Liver (tissue), 9 donors: ENCODE data around the gene LRPPRC. TPM values are rescaled to one million over a fixed set of nuclear protein-coding genes. Genes with fewer than 3 reads are reported as not detected.

Experiments used
- DNase-seq: peaks from one replicate; pipeline ENCODE4 v3.0.0-alpha.2; 2017; ENCODE audit warnings: low spot score
- H3K27ac ChIP-seq, 2 donors: one replicate each; pipeline ENCODE4 v1.7.0; 2013; ENCODE audit warnings: inconsistent platforms in 2 of 2, low read length in 2 of 2, control low read depth in 1 of 2, low read depth in 1 of 2, mild to moderate bottlenecking in 1 of 2
- H3K27me3 ChIP-seq, 4 donors: one replicate each; pipeline versions ENCODE4 v1.6.1 to v1.7.0; 2013; ENCODE audit warnings: low read length in 3 of 4, inconsistent platforms in 1 of 4, mild to moderate bottlenecking in 1 of 4, moderate library complexity in 1 of 4; ENCODE audit not compliant: control insufficient read depth in 4 of 4, insufficient read depth in 4 of 4
- H3K36me3 ChIP-seq, 4 donors: one replicate each; pipeline versions ENCODE4 v1.6.1 to v1.7.0; 2013; ENCODE audit warnings: low read length in 3 of 4, mild to moderate bottlenecking in 3 of 4, low read depth in 1 of 4, moderate library complexity in 1 of 4; ENCODE audit not compliant: control insufficient read depth in 4 of 4, insufficient read depth in 3 of 4
- H3K4me1 ChIP-seq, 4 donors: one replicate each; pipeline versions ENCODE4 v1.6.1 to v1.7.0; 2013; ENCODE audit warnings: low read length in 3 of 4, mild to moderate bottlenecking in 3 of 4, moderate library complexity in 1 of 4; ENCODE audit not compliant: control insufficient read depth in 4 of 4, insufficient read depth in 4 of 4
- H3K4me3 ChIP-seq, 3 donors: one replicate each; pipeline versions ENCODE4 v1.6.1 to v1.7.0; 2013; ENCODE audit warnings: low read length in 3 of 3, control low read depth in 1 of 3, low read depth in 1 of 3, mild to moderate bottlenecking in 1 of 3
- H3K9ac ChIP-seq, 2 donors: one replicate each; pipeline ENCODE4 v1.7.0; 2013; ENCODE audit warnings: low read length in 2 of 2, mild to moderate bottlenecking in 2 of 2, moderate library complexity in 2 of 2, control low read depth in 1 of 2, low read depth in 1 of 2
- H3K9me3 ChIP-seq, 4 donors: one replicate each; pipeline versions ENCODE4 v1.6.1 to v1.7.0; 2013; ENCODE audit warnings: low read length in 3 of 4; ENCODE audit not compliant: control insufficient read depth in 4 of 4
- EGR1 ChIP-seq, 2 donors: IDR thresholded peaks; 2 replicates each; pipeline ENCODE4 v1.6.1; 2016 to 2018; ENCODE audit warnings: antibody characterized with exemption in 2 of 2, low read depth in 2 of 2
- FOXA1 ChIP-seq: IDR thresholded peaks from 2 replicates; pipeline ENCODE4 v1.6.1; 2016; ENCODE audit warnings: antibody characterized with exemption
- FOXA2 ChIP-seq: IDR thresholded peaks from 2 replicates; pipeline ENCODE4 v1.6.1; 2016; ENCODE audit warnings: antibody characterized with exemption
- HNF4A ChIP-seq, 2 donors: conservative IDR thresholded peaks; 2 replicates each; pipeline ENCODE4 v1.6.1; 2016; ENCODE audit warnings: antibody characterized with exemption in 2 of 2, mild to moderate bottlenecking in 2 of 2
- HNF4G ChIP-seq: IDR thresholded peaks from 2 replicates; pipeline ENCODE4 v1.6.1; 2016; ENCODE audit warnings: antibody characterized with exemption
- JUND ChIP-seq, 2 donors: IDR thresholded peaks; 2 replicates each; pipeline ENCODE4 v1.6.1; 2016; ENCODE audit warnings: antibody characterized with exemption in 2 of 2
- RAD21 ChIP-seq, 2 donors: IDR thresholded peaks; 2 replicates each; pipeline ENCODE4 v1.6.1; 2016; ENCODE audit warnings: antibody characterized with exemption in 2 of 2, mild to moderate bottlenecking in 2 of 2
- RXRA ChIP-seq, 2 donors: IDR thresholded peaks; 2 replicates each; pipeline ENCODE4 v1.6.1; 2017 to 2018; ENCODE audit warnings: antibody characterized with exemption in 2 of 2, mild to moderate bottlenecking in 1 of 2
- SP1 ChIP-seq: IDR thresholded peaks from 2 replicates; pipeline ENCODE4 v1.6.1; 2018; ENCODE audit warnings: antibody characterized with exemption, mild to moderate bottlenecking
- TAF1 ChIP-seq: conservative IDR thresholded peaks from 2 replicates; pipeline ENCODE4 v1.6.1; 2016; ENCODE audit warnings: antibody characterized with exemption, mild to moderate bottlenecking
- WGBS: extraction: QIAGEN DNeasy Blood & Tissue Kit; methylation state at CpG from one replicate; pipeline ENCODE4 v1.1.7; 2013; 5-methylcytosine and 5-hydroxymethylcytosine counted together
- polyA plus RNA-seq, 2 donors: library from polyadenylated mRNA; stranded (reverse) in 1 of 2; unstranded in 1 of 2; fragments of 200-250 nt in 1 of 2; fragments of >200 nt in 1 of 2; fragmentation: Nextera tagmentation in 1 of 2; extraction: Ambion mirVana in 1 of 2; gene quantifications; one replicate each; pipeline versions ENCODE4 v1.2.1 to v1.2.3, GENCODE V29; 2013 to 2015
- total RNA-seq, 2 donors: library from RNA; depleted of rRNA; stranded (reverse); fragments of >200 nt; gene quantifications; one replicate each; pipeline ENCODE4 v1.2.3, GENCODE V29; 2014
- TF ChIP-seq, protein P1 (sequence below): IDR thresholded peaks from 2 replicates; pipeline ENCODE4 v1.6.1; 2016; ENCODE audit warnings: antibody characterized with exemption
- TF ChIP-seq, protein P2 (sequence below): IDR thresholded peaks from 2 replicates; pipeline ENCODE4 v1.6.1; 2016; ENCODE audit warnings: antibody characterized with exemption
- TF ChIP-seq, protein P3 (sequence below): IDR thresholded peaks from 2 replicates; pipeline ENCODE4 v1.6.1; 2016; ENCODE audit warnings: antibody characterized with exemption, mild to moderate bottlenecking
- TF ChIP-seq, protein P4 (sequence below): IDR thresholded peaks from 2 replicates; pipeline ENCODE4 v1.6.1; 2016; ENCODE audit warnings: antibody characterized with exemption
- donor health status: healthy.
- donor health status: healthy.
- donor health status: healthy.
- donor health status: healthy.
- donor health status: healthy.

LRPPRC gene
- total and polyA plus RNA-seq, 4 donors = 24.5 to 62.3 (median 34.4) TPM

DNA sequence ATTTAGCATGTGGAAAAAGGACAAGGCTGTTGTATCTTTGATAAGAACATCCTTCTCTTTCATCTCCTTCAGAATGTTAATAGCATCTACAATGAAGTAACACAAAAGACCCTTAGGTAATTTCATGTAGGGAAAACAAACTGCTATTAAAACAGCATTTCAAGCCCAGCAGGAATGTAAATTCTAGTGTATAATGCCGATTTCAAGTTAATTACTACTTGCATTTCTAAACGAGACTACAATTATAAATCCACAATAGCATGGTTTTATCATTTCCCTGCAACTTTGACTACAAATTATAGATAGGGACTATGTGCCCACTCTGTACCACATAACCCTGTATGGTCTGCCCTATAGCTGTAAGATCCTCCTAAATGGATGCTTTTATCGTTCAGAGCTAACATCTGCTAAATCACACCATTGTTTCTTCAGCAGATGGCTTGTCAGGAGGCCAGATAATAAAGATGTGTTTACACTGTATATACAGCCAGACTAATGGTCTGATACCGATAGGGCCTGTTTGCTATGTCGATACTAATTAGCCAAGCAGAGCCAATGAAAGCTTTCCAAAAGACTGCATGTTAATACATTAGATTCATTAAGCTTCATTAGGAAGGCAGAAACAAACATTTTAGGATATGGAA lies 51.9 kb downstream of the LRPPRC start:
- DNase-seq = no peak
- Histone ChIP-seq H3K4me1 (no peaks in the 10 kb centered on the region), H3K9ac (no peak overlapping the region), H3K36me3 (peaks cover 7 to 56% (median 45%) of the 10 kb centered on the region in 4 donors), H3K4me3 (no peak overlapping the region), H3K27me3 (no peaks in the 10 kb centered on the region), H3K27ac (no peak overlapping the region), H3K9me3 (no peaks in the 10 kb centered on the region)
- 76% methylated on average over 5 of the region's 5 CpGs for WGBS
- TF ChIP-seq, protein P1, sequence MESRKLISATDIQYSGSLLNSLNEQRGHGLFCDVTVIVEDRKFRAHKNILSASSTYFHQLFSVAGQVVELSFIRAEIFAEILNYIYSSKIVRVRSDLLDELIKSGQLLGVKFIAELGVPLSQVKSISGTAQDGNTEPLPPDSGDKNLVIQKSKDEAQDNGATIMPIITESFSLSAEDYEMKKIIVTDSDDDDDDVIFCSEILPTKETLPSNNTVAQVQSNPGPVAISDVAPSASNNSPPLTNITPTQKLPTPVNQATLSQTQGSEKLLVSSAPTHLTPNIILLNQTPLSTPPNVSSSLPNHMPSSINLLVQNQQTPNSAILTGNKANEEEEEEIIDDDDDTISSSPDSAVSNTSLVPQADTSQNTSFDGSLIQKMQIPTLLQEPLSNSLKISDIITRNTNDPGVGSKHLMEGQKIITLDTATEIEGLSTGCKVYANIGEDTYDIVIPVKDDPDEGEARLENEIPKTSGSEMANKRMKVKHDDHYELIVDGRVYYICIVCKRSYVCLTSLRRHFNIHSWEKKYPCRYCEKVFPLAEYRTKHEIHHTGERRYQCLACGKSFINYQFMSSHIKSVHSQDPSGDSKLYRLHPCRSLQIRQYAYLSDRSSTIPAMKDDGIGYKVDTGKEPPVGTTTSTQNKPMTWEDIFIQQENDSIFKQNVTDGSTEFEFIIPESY = no peak
- TF ChIP-seq, protein P2, sequence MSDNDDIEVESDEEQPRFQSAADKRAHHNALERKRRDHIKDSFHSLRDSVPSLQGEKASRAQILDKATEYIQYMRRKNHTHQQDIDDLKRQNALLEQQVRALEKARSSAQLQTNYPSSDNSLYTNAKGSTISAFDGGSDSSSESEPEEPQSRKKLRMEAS = no peak
- TF ChIP-seq HNF4G (no peak), FOXA2 (no peak), EGR1 (IDR thresholded peaks at IDR 0.05; ENCODE audit: low read depth in 2 of 2) (no peak), RAD21 (IDR thresholded peaks at IDR 0.05) (no peak), JUND (IDR thresholded peaks at IDR 0.05) (no peak), SP1 (no peak), RXRA (IDR thresholded peaks at IDR 0.05) (no peak), FOXA1 (no peak), TAF1 (no peak), HNF4A (conservative IDR thresholded peaks at IDR 0.05) (no peak)
- TF ChIP-seq, protein P3, sequence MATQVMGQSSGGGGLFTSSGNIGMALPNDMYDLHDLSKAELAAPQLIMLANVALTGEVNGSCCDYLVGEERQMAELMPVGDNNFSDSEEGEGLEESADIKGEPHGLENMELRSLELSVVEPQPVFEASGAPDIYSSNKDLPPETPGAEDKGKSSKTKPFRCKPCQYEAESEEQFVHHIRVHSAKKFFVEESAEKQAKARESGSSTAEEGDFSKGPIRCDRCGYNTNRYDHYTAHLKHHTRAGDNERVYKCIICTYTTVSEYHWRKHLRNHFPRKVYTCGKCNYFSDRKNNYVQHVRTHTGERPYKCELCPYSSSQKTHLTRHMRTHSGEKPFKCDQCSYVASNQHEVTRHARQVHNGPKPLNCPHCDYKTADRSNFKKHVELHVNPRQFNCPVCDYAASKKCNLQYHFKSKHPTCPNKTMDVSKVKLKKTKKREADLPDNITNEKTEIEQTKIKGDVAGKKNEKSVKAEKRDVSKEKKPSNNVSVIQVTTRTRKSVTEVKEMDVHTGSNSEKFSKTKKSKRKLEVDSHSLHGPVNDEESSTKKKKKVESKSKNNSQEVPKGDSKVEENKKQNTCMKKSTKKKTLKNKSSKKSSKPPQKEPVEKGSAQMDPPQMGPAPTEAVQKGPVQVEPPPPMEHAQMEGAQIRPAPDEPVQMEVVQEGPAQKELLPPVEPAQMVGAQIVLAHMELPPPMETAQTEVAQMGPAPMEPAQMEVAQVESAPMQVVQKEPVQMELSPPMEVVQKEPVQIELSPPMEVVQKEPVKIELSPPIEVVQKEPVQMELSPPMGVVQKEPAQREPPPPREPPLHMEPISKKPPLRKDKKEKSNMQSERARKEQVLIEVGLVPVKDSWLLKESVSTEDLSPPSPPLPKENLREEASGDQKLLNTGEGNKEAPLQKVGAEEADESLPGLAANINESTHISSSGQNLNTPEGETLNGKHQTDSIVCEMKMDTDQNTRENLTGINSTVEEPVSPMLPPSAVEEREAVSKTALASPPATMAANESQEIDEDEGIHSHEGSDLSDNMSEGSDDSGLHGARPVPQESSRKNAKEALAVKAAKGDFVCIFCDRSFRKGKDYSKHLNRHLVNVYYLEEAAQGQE = no peak
- TF ChIP-seq, protein P4, sequence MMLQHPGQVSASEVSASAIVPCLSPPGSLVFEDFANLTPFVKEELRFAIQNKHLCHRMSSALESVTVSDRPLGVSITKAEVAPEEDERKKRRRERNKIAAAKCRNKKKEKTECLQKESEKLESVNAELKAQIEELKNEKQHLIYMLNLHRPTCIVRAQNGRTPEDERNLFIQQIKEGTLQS = no peak

DNA sequence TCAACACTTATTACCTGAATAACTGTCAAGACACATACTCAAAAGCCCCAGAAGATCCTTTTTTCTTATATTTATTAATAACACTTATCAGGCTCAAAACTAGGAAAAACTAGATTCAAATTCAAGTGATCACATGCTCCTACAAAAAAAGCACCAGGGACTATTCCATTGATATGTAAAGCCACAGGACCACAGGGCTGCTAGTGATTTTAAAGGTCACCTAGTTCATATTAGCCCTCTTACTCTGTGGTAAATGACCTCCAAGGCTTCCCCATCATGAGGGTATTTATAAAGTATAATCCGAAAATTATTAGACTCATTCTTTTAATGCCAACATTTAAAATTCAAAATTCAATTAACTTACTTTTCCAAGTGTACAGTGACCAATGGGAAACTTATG lies 52.5 kb downstream of the LRPPRC start:
- H3K4me1 ChIP-seq = no peaks in the 10 kb centered on the region
- 90% methylated on average over 1 of the region's 1 CpG for WGBS
- no peak overlapping the region for H3K4me3 ChIP-seq
- peaks cover 7 to 53% (median 41%) of the 10 kb centered on the region in 4 donors for H3K36me3 ChIP-seq
- no peaks in the 10 kb centered on the region for H3K27me3 ChIP-seq
- no peak overlapping the region for H3K9ac ChIP-seq
- H3K9me3 ChIP-seq = no peaks in the 10 kb centered on the region
- no peak for DNase-seq
- TF ChIP-seq, protein P1 = no peak
- TF ChIP-seq FOXA2 (no peak), FOXA1 (no peak), TAF1 (no peak)
- H3K27ac ChIP-seq = no peak overlapping the region
